A549 (cell line): ENCODE measurements around the gene DPYD. TPM values are rescaled to one million over a fixed set of nuclear protein-coding genes. Genes with fewer than 3 reads are reported as not detected.

ENCODE experiments used
- ATAC-seq, 2 experiments: fragments of 200-7000 bp in 1 of 2; fragments of >200 bp in 1 of 2; cut with Nextera tagmentation in 1 of 2; cut with Tn5 transposase in 1 of 2; 3 replicates each; pipeline versions ENCODE4 v1.8.0 to v1.9.1; 2018 to 2020; ENCODE audit warnings: mild to moderate bottlenecking in 1 of 2, moderate library complexity in 1 of 2
- CTCF ChIA-PET: fragments of 300-600 bp; sonication (Branson Sonifier 250); formaldehyde crosslinking; extraction: SDS; loops from one replicate; lab custom pipeline; 2021; ENCODE audit warnings: antibody characterized with exemption, inconsistent platforms; lab: Yijun Ruan, JAX
- POLR2A ChIA-PET: fragments of 350-600 bp; formaldehyde crosslinking; extraction: SDS; loops from one replicate; lab custom pipeline; 2021; ENCODE audit warnings: antibody characterized with exemption, inconsistent platforms; lab: Yijun Ruan, JAX
- DNase-seq, 2 experiments: peaks; one replicate each; pipeline versions ENCODE4 v3.0.0 to v3.0.0-alpha.2; 2011 to 2016; ENCODE audit warnings: low read depth in 1 of 2, low spot score in 1 of 2
- FAIRE-seq: peaks from 2 replicates; lab custom pipeline; 2011; peaks lifted over from hg19 to GRCh38; lab: Jason Lieb, UNC
- H3K27ac ChIP-seq, 2 experiments: fragments of >200 bp; sonication (Bioruptor Twin); formaldehyde crosslinking; 3 replicates each; pipeline ENCODE4 v1.5.1; 2016 to 2017
- H3K4me1 ChIP-seq: fragments of >200 bp; sonication (Bioruptor Twin); formaldehyde crosslinking; 3 replicates; pipeline ENCODE4 v1.6.1; 2016
- H3K4me2 ChIP-seq: fragments of >200 bp; sonication (Bioruptor Twin); formaldehyde crosslinking; 3 replicates; pipeline ENCODE4 v1.6.1; 2016
- H3K4me3 ChIP-seq: fragments of >200 bp; sonication (Bioruptor Twin); formaldehyde crosslinking; 3 replicates; pipeline ENCODE4 v1.5.1; 2016
- H3K9me3 ChIP-seq: fragments of >200 bp; sonication (Bioruptor Twin); formaldehyde crosslinking; 3 replicates; pipeline ENCODE4 v1.6.1; 2016
- ATOH8 ChIP-seq: fragments of 250-450 bp; sonication (Bioruptor Pico); IDR thresholded peaks from 2 replicates; pipeline ENCODE4 v1.5.0; 2020; ENCODE audit warnings: low read depth, mild to moderate bottlenecking, moderate library complexity
- CBX8 ChIP-seq: fragments of 200-600 bp; sonication (generic); IDR thresholded peaks from 2 replicates; pipeline ENCODE4 v1.6.1; 2016
- CEBPB ChIP-seq, 2 experiments: fragments of >200 bp in 1 of 2; sonication (Bioruptor Twin) in 1 of 2; formaldehyde crosslinking in 1 of 2; IDR thresholded peaks; 2 replicates each; pipeline ENCODE4 v1.6.1; 2012 to 2016
- CHD2 ChIP-seq: fragments of 150-350 bp; IDR thresholded peaks from 2 replicates; pipeline ENCODE4 v1.6.1; 2014; ENCODE audit warnings: low read length; ENCODE audit not compliant: partially characterized antibody
- CHD4 ChIP-seq: fragments of 200-600 bp; sonication (generic); IDR thresholded peaks from 2 replicates; pipeline ENCODE4 v1.6.1; 2016; ENCODE audit warnings: antibody characterized with exemption, mild to moderate bottlenecking, borderline replicate concordance
- CTCF ChIP-seq: fragments of >200 bp; sonication (Bioruptor Twin); formaldehyde crosslinking; IDR thresholded peaks from 3 replicates; pipeline ENCODE4 v1.5.1; 2016
- EHMT2 ChIP-seq: fragments of 200-600 bp; sonication (generic); IDR thresholded peaks from 2 replicates; pipeline ENCODE4 v1.6.1; 2016; ENCODE audit warnings: antibody characterized with exemption, low read depth, mild to moderate bottlenecking, moderate library complexity
- ELK1 ChIP-seq: fragments of 150-350 bp; IDR thresholded peaks from 2 replicates; pipeline ENCODE4 v1.6.1; 2014; ENCODE audit warnings: low read depth, mild to moderate bottlenecking, low read length
- ESRRA ChIP-seq: fragments of 150-350 bp; IDR thresholded peaks from 2 replicates; pipeline ENCODE4 v1.6.1; 2014; ENCODE audit warnings: mild to moderate bottlenecking, low read length, borderline replicate concordance
- FOXS1 ChIP-seq: fragments of 250-450 bp; sonication (Bioruptor Pico); IDR thresholded peaks from 2 replicates; pipeline ENCODE4 v1.5.0; 2020; ENCODE audit warnings: mild to moderate bottlenecking, moderate library complexity
- GATA3 ChIP-seq: IDR thresholded peaks from 2 replicates; pipeline ENCODE4 v1.6.1; 2012; ENCODE audit warnings: borderline replicate concordance
- HDAC2 ChIP-seq: fragments of 200-600 bp; sonication (generic); IDR thresholded peaks from 2 replicates; pipeline ENCODE4 v1.6.1; 2016
- JUN ChIP-seq, 2 experiments: fragments of >200 bp; sonication (Bioruptor Twin); formaldehyde crosslinking; IDR thresholded peaks; 2 replicates in 1 of 2; 3 replicates in 1 of 2; pipeline ENCODE4 v1.6.1; 2016 to 2017
- KDM1A ChIP-seq: fragments of 200-600 bp; sonication (generic); IDR thresholded peaks from 2 replicates; pipeline ENCODE4 v1.6.1; 2016; ENCODE audit warnings: low read depth, mild to moderate bottlenecking
- KDM5A ChIP-seq: fragments of 200-600 bp; sonication (generic); IDR thresholded peaks from 2 replicates; pipeline ENCODE4 v1.6.1; 2016; ENCODE audit warnings: antibody characterized with exemption, mild to moderate bottlenecking
- MAX ChIP-seq: IDR thresholded peaks from 2 replicates; pipeline ENCODE4 v1.6.1; 2012
- NPAS2 ChIP-seq: fragments of 250-450 bp; sonication (Bioruptor Pico); IDR thresholded peaks from 2 replicates; pipeline ENCODE4 v1.8.0; 2022; ENCODE audit warnings: mild to moderate bottlenecking, moderate library complexity, borderline replicate concordance
- NR3C1 ChIP-seq: fragments of >200 bp; sonication (Bioruptor Twin); formaldehyde crosslinking; IDR thresholded peaks from 3 replicates; pipeline ENCODE4 v1.6.1; 2017
- POLR2A ChIP-seq: IDR thresholded peaks from 2 replicates; pipeline ENCODE4 v1.6.1; 2012; ENCODE audit warnings: mild to moderate bottlenecking, low read length
- RAD21 ChIP-seq, 2 experiments: fragments of >200 bp in 1 of 2; sonication (Bioruptor Twin) in 1 of 2; formaldehyde crosslinking in 1 of 2; IDR thresholded peaks in 1 of 2; conservative IDR thresholded peaks in 1 of 2; 2 replicates in 1 of 2; 3 replicates in 1 of 2; pipeline ENCODE4 v1.6.1; 2012 to 2018; ENCODE audit warnings: inconsistent platforms in 1 of 2
- SMC3 ChIP-seq: fragments of >200 bp; sonication (Bioruptor Twin); formaldehyde crosslinking; IDR thresholded peaks from 3 replicates; pipeline ENCODE4 v1.6.1; 2018; ENCODE audit warnings: inconsistent platforms
- SREBF2 ChIP-seq: fragments of 450-650 bp; IDR thresholded peaks from 2 replicates; pipeline ENCODE4 v1.6.1; 2014; ENCODE audit warnings: mild to moderate bottlenecking, moderate library complexity
- TFCP2L1 ChIP-seq: fragments of 250-450 bp; sonication (Bioruptor Pico); IDR thresholded peaks from 2 replicates; pipeline ENCODE4 v1.5.0; 2021; ENCODE audit warnings: mild to moderate bottlenecking
- ZC3H11A ChIP-seq: fragments of 450-650 bp; IDR thresholded peaks from 2 replicates; pipeline ENCODE4 v1.6.1; 2014; ENCODE audit warnings: antibody characterized with exemption, mild to moderate bottlenecking
- ZFP36 ChIP-seq: fragments of 450-650 bp; IDR thresholded peaks from 2 replicates; pipeline ENCODE4 v1.6.1; 2014; ENCODE audit warnings: borderline replicate concordance; ENCODE audit not compliant: partially characterized antibody
- ZNF302 ChIP-seq: fragments of 250-450 bp; sonication (Bioruptor Pico); IDR thresholded peaks from 2 replicates; pipeline ENCODE4 v1.9.0; 2021; ENCODE audit warnings: inconsistent platforms, mild to moderate bottlenecking, moderate library complexity
- ZSCAN20 ChIP-seq: fragments of 250-450 bp; sonication (Bioruptor Pico); IDR thresholded peaks from 2 replicates; pipeline ENCODE4 v1.8.0; 2022; ENCODE audit warnings: mild to moderate bottlenecking, moderate library complexity
- WGBS: methylation state at CpG from one replicate; pipeline ENCODE4 v1.1.6; 2017; ENCODE audit errors: missing lambda C conversion rate; 5-methylcytosine and 5-hydroxymethylcytosine counted together
- polyA plus RNA-seq, 4 experiments: library from polyadenylated mRNA; depleted of rRNA in 3 of 4; stranded (reverse); fragments of >200 nt; fragmentation: RNase III in 1 of 4; extraction: RNeasy Plus Mini Kit Qiagen cat#74134 plus additional on column Dnase treatment in 1 of 4; gene quantifications; 2 replicates in 3 of 4; 3 replicates in 1 of 4; pipeline ENCODE4 v1.2.3, GENCODE V29; 2011 to 2017
- TF ChIP-seq, protein P1 (sequence below): IDR thresholded peaks from 2 replicates; pipeline ENCODE4 v1.6.1; 2012; ENCODE audit warnings: low read depth, borderline replicate concordance
- TF ChIP-seq, protein P2 (sequence below): fragments of 250-450 bp; sonication (Bioruptor Pico); IDR thresholded peaks from 2 replicates; pipeline ENCODE4 v1.5.0; 2021; ENCODE audit warnings: mild to moderate bottlenecking, moderate library complexity, borderline replicate concordance

Gene DPYD
- polyA plus RNA-seq, 2 of the 4 experiments (the other 2 are of a cell fraction), result 5.9 to 7.5 TPM

DNA sequence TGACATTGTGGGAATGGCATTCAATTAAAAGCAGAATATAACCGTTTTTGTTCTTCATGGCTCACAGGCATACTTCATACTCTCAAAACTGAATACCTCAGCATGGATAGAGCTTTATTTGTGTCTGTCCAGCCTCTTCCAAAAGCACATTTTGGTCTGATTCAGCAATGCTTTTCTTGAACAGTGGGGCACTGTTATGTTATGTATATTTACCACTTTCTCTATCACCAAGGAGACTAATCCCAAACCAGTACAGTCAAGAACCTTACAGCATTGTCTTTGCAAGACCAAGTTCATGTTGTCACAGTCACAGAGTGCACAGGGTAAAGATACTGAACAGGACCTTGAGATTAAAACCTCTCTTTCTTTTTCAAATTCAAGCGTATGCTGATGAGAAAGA, 616.5 kb downstream of the DPYD start:
- DNase-seq (no peak), FAIRE-seq (no peak), ATAC-seq (no peak)
- Histone ChIP-seq H3K9me3 (no peaks in the 10 kb centered on the region), H3K4me2 (no peak overlapping the region), H3K4me3 (no peak overlapping the region), H3K4me1 (no peaks in the 10 kb centered on the region), H3K27ac (no peak overlapping the region)
- ChIA-PET POLR2A (no interaction called here), CTCF (interaction anchor here (0.5 to 1.2 kb wide), 2 partner anchors 11 to 1124 kb away, joined by 3 to 5 read pairs; no protein-coding TSS in a partner anchor)
- TF ChIP-seq ESRRA (no peak), JUN (IDR thresholded peaks at IDR 0.05) (no peak), POLR2A (no peak), CHD2 (no peak), ZSCAN20 (no peak), GATA3 (no peak), NPAS2 (CRISPR knock-in tag) (no peak), ZFP36 (no peak), KDM1A (no peak), ATOH8 (no peak), TFCP2L1 (no peak), SREBF2 (no peak), EHMT2 (no peak), ZNF302 (CRISPR knock-in tag) (no peak), SMC3 (no peak), CBX8 (no peak)
- TF ChIP-seq, protein P1, sequence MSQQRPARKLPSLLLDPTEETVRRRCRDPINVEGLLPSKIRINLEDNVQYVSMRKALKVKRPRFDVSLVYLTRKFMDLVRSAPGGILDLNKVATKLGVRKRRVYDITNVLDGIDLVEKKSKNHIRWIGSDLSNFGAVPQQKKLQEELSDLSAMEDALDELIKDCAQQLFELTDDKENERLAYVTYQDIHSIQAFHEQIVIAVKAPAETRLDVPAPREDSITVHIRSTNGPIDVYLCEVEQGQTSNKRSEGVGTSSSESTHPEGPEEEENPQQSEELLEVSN, result no peak
- 56% methylated on average over 2 of the region's 2 CpGs for WGBS

- ChIA-PET CTCF (no interaction called here), POLR2A (no interaction called here)
- FAIRE-seq, result no peak
- H3K4me3 ChIP-seq, result no peak overlapping the region
- H3K4me2 ChIP-seq, result no peak overlapping the region
- DNase-seq, result no peak
- H3K4me1 ChIP-seq, result no peaks in the 10 kb centered on the region
- H3K9me3 ChIP-seq, result no peaks in the 10 kb centered on the region
- H3K27ac ChIP-seq, result no peak overlapping the region
- no peak for ATAC-seq
- 71% methylated on average over 1 of the region's 1 CpG for WGBS
- TF ChIP-seq ELK1 (no peak), CBX8 (no peak), RAD21 (conservative IDR thresholded peaks at IDR 0.05 in 1 of 2, IDR thresholded peaks at IDR 0.05 in 1 of 2) (no peak), KDM5A (no peak), FOXS1 (CRISPR knock-in tag) (no peak), NR3C1 (no peak), CEBPB (IDR thresholded peaks at IDR 0.05) (no peak), MAX (no peak), CTCF (no peak), SMC3 (no peak), HDAC2 (no peak), CHD4 (no peak), ZC3H11A (no peak)
- TF ChIP-seq, protein P1, result no peak
- TF ChIP-seq, protein P2, sequence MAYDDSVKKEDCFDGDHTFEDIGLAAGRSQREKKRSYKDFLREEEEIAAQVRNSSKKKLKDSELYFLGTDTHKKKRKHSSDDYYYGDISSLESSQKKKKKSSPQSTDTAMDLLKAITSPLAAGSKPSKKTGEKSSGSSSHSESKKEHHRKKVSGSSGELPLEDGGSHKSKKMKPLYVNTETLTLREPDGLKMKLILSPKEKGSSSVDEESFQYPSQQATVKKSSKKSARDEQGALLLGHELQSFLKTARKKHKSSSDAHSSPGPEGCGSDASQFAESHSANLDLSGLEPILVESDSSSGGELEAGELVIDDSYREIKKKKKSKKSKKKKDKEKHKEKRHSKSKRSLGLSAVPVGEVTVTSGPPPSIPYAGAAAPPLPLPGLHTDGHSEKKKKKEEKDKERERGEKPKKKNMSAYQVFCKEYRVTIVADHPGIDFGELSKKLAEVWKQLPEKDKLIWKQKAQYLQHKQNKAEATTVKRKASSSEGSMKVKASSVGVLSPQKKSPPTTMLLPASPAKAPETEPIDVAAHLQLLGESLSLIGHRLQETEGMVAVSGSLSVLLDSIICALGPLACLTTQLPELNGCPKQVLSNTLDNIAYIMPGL (CRISPR knock-in tag), result no peak
- TF ChIP-seq, all 56 proteins: peak for 0
These were observed 621.9 kb downstream of the DPYD start for GRCh38 chr1:97298966-97299365.
